ENCODE data around the gene KRTAP9-3.

DNA sequence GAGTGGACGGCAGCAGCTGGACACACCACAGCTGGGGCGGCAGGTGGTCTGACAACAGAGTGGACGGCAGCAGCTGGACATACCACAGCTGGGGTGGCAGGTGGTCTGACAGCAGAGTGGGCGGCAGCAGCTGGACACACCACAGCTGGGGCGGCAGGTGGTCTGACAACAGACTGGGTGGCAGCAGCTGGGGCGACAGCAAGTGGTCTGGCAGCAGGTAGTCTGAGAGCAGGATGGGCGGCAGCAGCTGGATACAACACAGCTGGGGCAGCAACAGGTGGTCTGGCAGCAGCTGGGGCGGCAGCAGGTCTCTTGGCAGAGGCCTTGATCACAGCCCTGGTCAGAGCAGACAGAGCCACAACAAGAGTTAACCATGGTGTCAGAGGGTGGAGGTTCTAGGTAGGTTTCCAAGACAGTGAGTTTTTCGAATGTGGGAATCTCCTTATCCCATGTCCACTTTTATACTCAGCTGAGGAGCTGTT lies 47.7 kb upstream of the KRTAP9-3 start, which contains the start of gene KRTAP4-1:
- no peak for TF ChIP-seq POLR2A (IDR thresholded peaks at IDR 0.05)
- TF ChIP-seq, protein P1, sequence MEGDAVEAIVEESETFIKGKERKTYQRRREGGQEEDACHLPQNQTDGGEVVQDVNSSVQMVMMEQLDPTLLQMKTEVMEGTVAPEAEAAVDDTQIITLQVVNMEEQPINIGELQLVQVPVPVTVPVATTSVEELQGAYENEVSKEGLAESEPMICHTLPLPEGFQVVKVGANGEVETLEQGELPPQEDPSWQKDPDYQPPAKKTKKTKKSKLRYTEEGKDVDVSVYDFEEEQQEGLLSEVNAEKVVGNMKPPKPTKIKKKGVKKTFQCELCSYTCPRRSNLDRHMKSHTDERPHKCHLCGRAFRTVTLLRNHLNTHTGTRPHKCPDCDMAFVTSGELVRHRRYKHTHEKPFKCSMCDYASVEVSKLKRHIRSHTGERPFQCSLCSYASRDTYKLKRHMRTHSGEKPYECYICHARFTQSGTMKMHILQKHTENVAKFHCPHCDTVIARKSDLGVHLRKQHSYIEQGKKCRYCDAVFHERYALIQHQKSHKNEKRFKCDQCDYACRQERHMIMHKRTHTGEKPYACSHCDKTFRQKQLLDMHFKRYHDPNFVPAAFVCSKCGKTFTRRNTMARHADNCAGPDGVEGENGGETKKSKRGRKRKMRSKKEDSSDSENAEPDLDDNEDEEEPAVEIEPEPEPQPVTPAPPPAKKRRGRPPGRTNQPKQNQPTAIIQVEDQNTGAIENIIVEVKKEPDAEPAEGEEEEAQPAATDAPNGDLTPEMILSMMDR (IDR thresholded peaks at IDR 0.05): no peak
